Peyer's patch (tissue), 4 donors: ENCODE data around the gene TBRG4. TPM values are rescaled to one million over a fixed set of nuclear protein-coding genes. Genes with fewer than 3 reads are reported as not detected.

Source experiments
- DNase-seq, 3 donors: peaks; one replicate each; pipeline ENCODE4 v3.0.0-alpha.2; 2017 to 2019
- H3K27ac ChIP-seq, 4 donors: fragments of 200-600 bp; sonication (generic); one replicate each; pipeline ENCODE4 v1.5.1; 2016 to 2019
- H3K27me3 ChIP-seq, 2 donors: fragments of 200-600 bp; sonication (generic); one replicate each; pipeline ENCODE4 v1.5.1; 2019
- H3K36me3 ChIP-seq, 3 donors: fragments of 200-600 bp; sonication (generic); one replicate each; pipeline ENCODE4 v1.5.1; 2016 to 2019
- H3K4me1 ChIP-seq, 4 donors: fragments of 200-600 bp; sonication (generic); one replicate each; pipeline ENCODE4 v1.5.1; 2016 to 2019
- H3K4me3 ChIP-seq, 4 donors: fragments of 200-600 bp; sonication (generic); 1 replicate in 3 of 4; 2 replicates in 1 of 4; pipeline ENCODE4 v1.5.1; 2016 to 2019; ENCODE audit warnings: mild to moderate bottlenecking in 1 of 4
- H3K9me3 ChIP-seq, 4 donors: fragments of 200-600 bp; sonication (generic); one replicate each; pipeline ENCODE4 v1.5.1; 2016 to 2019; ENCODE audit warnings: mild to moderate bottlenecking in 1 of 4
- POLR2A ChIP-seq, 2 donors: fragments of 450-650 bp; IDR thresholded peaks; one replicate each; pipeline ENCODE4 v1.5.1; 2017; ENCODE audit warnings: antibody characterized with exemption in 2 of 2, mild to moderate bottlenecking in 2 of 2, moderate library complexity in 2 of 2
- total RNA-seq, 4 donors: library from RNA; depleted of rRNA; stranded (reverse); fragments of >200 nt; gene quantifications; one replicate each; pipeline ENCODE4 v1.1.0, GENCODE V29; 2016
- TF ChIP-seq, protein P1 (sequence below), 6 experiments: fragments of 450-650 bp in 4 of 6; fragments of 200-600 bp in 2 of 6; sonication (generic) in 1 of 6; IDR thresholded peaks; one replicate each; pipeline ENCODE4 v1.5.1; 2017 to 2019; ENCODE audit warnings: antibody characterized with exemption in 6 of 6, mild to moderate bottlenecking in 3 of 6, moderate library complexity in 1 of 6

TBRG4 gene
- total RNA-seq, 4 donors from 2014 or later: 75.5 to 117 (median 108) TPM

GRCh38 chr7:45075871-45076796 lies 35.4 kb downstream of the TBRG4 start:
- no peaks in the 10 kb centered on the region for H3K27me3 ChIP-seq
- no peak overlapping the region for H3K27ac ChIP-seq
- TF ChIP-seq, protein P1, sequence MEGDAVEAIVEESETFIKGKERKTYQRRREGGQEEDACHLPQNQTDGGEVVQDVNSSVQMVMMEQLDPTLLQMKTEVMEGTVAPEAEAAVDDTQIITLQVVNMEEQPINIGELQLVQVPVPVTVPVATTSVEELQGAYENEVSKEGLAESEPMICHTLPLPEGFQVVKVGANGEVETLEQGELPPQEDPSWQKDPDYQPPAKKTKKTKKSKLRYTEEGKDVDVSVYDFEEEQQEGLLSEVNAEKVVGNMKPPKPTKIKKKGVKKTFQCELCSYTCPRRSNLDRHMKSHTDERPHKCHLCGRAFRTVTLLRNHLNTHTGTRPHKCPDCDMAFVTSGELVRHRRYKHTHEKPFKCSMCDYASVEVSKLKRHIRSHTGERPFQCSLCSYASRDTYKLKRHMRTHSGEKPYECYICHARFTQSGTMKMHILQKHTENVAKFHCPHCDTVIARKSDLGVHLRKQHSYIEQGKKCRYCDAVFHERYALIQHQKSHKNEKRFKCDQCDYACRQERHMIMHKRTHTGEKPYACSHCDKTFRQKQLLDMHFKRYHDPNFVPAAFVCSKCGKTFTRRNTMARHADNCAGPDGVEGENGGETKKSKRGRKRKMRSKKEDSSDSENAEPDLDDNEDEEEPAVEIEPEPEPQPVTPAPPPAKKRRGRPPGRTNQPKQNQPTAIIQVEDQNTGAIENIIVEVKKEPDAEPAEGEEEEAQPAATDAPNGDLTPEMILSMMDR (IDR thresholded peaks at IDR 0.05): no peak
- no peak for TF ChIP-seq POLR2A (IDR thresholded peaks at IDR 0.05)
- peaks cover 0 to 61% (median 0%) of the 10 kb centered on the region in 3 donors for H3K36me3 ChIP-seq
- H3K9me3 ChIP-seq: no peaks in the 10 kb centered on the region
- no peak overlapping the region for H3K4me3 ChIP-seq
- H3K4me1 ChIP-seq: no peaks in the 10 kb centered on the region
- peak in 1 of 3 donors; percentile 41 for DNase-seq

DNA sequence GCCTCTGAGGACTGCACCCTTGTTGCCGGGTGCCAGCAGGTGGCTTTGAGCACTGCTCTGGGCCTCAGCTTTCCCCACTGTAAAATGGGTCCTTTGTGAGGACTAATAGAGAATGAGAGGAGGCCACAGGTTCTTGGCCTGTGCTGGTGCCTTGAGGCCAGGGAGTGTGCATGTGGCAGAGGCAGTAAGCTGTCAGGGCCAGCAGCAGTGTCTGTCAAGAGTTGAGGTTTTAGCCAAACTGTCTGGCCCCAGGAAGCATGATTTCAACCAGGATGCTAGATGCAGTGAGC lies 36.2 kb downstream of the TBRG4 start:
- Histone ChIP-seq H3K36me3 (peaks cover 0 to 69% (median 0%) of the 10 kb centered on the region in 3 donors), H3K4me1 (no peaks in the 10 kb centered on the region), H3K27ac (no peak overlapping the region), H3K4me3 (no peak overlapping the region), H3K9me3 (no peaks in the 10 kb centered on the region), H3K27me3 (no peaks in the 10 kb centered on the region)
- TF ChIP-seq POLR2A (IDR thresholded peaks at IDR 0.05): no peak
- TF ChIP-seq, protein P1 (IDR thresholded peaks at IDR 0.05): no peak
- no peak for DNase-seq

DNA sequence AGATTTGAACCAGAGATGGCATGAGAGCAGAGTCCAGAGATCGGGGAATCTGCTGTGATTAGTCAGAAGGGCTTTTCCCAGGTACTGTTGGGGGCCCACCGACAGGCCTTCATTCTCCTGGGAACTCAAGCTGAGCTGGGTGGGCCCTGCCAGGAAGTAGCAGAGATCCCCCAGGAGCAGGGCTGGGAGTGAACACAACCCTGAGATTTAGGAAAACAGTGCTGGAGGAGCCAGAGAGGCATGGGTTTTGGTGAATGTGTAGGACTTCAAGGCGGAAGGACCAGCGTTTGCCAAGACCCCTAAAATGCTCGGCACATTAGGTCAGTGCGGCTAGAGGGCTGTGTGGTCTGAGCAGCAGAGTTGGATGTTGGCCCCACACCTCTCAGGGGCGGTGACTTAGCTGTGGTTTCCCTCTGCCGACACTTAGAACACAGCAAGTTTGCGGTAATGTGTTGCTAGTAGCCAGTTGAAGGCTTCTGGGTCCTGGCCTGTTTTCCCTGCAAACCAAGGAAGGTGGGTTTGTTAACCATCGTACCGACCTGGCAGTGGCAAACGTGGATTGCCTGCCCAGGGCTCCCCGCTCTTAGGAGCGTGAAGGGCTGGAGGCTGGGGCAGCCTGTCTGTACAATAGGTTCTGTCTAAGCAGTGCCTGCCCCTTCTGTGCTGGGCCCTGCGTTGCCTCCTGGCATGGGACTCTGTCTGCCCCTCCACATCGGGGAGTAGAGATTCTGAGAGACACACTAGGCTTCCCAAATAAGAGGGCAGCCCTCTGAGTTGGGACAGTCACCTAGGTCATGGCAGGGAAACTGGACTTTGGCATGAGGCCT lies 36.8 kb downstream of the TBRG4 start:
- peak in 1 of 3 donors; percentile 40 for DNase-seq
- TF ChIP-seq POLR2A (IDR thresholded peaks at IDR 0.05): no peak
- TF ChIP-seq, protein P1 (IDR thresholded peaks at IDR 0.05): no peak
- peaks cover 0 to 75% (median 0%) of the 10 kb centered on the region in 3 donors for H3K36me3 ChIP-seq
- no peak overlapping the region for H3K27ac ChIP-seq
- H3K4me1 ChIP-seq: no peaks in the 10 kb centered on the region
- H3K4me3 ChIP-seq: no peak overlapping the region
- no peaks in the 10 kb centered on the region for H3K27me3 ChIP-seq
- H3K9me3 ChIP-seq: no peaks in the 10 kb centered on the region

GRCh38 chr7:45073786-45074527 lies 37.5 kb downstream of the TBRG4 start:
- TF ChIP-seq, protein P1 (IDR thresholded peaks at IDR 0.05): no peak
- TF ChIP-seq POLR2A (IDR thresholded peaks at IDR 0.05): no peak
- no peaks in the 10 kb centered on the region for H3K27me3 ChIP-seq

More at GRCh38 chr7:45073786-45074527, 37.5 kb downstream of the TBRG4 start:
- H3K4me3 ChIP-seq: no peak overlapping the region
- no peaks in the 10 kb centered on the region for H3K9me3 ChIP-seq
- no peak overlapping the region for H3K27ac ChIP-seq
- H3K36me3 ChIP-seq: peaks cover 0 to 83% (median 0%) of the 10 kb centered on the region in 3 donors
- H3K4me1 ChIP-seq: no peaks in the 10 kb centered on the region
- DNase-seq: peak in 1 of 3 donors; percentile 43
